Rectal smooth muscle tissue (tissue), 1 donor: ENCODE measurements around the gene SRRT.
"Not testable (repeated sequence)": the region's sequence is repeated elsewhere in the genome, so short reads cannot be mapped to it uniquely, and the experiment has no call there.

Experiments
- H3K27ac ChIP-seq: one replicate; pipeline ENCODE4 v1.7.0; 2013; ENCODE audit warnings: low read depth, low read length, inconsistent platforms
- H3K27me3 ChIP-seq: one replicate; pipeline ENCODE4 v1.7.0; 2013; ENCODE audit warnings: low read length; ENCODE audit not compliant: control insufficient read depth, insufficient read depth
- H3K36me3 ChIP-seq: one replicate; pipeline ENCODE4 v1.7.0; 2013; ENCODE audit warnings: low read length; ENCODE audit not compliant: control insufficient read depth, insufficient read depth
- H3K4me1 ChIP-seq: one replicate; pipeline ENCODE4 v1.7.0; 2013; ENCODE audit warnings: low read length; ENCODE audit not compliant: control insufficient read depth, insufficient read depth
- H3K4me3 ChIP-seq: one replicate; pipeline ENCODE4 v1.7.0; 2013; ENCODE audit warnings: low read length
- H3K9ac ChIP-seq: one replicate; pipeline ENCODE4 v1.7.0; 2013; ENCODE audit warnings: low read length

Gene SRRT

DNA sequence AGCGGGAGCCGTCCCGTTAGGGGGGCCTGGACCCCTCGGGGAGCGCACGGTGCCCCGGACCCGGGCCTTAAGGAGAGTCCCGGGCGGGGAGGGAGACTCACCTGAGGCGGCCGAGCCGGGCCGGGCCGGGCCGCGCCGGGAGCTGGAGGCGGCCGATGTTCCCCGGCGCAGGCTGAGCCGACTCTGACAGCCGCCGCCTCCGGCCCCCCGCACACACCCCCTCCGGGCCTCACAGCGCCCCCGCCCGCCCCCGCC is 20.7 kb downstream of the SRRT start, which contains the start of gene ACHE:
TSS of gene ACHE (minus strand) at position 188 of the 255 bp plus-strand sequence. CDS start 1,656 bp downstream, outside the sequence.
- no peak within 1 kb of the TSS for H3K9ac ChIP-seq
- H3K27ac ChIP-seq, result no peak within 1 kb of the TSS

DNA sequence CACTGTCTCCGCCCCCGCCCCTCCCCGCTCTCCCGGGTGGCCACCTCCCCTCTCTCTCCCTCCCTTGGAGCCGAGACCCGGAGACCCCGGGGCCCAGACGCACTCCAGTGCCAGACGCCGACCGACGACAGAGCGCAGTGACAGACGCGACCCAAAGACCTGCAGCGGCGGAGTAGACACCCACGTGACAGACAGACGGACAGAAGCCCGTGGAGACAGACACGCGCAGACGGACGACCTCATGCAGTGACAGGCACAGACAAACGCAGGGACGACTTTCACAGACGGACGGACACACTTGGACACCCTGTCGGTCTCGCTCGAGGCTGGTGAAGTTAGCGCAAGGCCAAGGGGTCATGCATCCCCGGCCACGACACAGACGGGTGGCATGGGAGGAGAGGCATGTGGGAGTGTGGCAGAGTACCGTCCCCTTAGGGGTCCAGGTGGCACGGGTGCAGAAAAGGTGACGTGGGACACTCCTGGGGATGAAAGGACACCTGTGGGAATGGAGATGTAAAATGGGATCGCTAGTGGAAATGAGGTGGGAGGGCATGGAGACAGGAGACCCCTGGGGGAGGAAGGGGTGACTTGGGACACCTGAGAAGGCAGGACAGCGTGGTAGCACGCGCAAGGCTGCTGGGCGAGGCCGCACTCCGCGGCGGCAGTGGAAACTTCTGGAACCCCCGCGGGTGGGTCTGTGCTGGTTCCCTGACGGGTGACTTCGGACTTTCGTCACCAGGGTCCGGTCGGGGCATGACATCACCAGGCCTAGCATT is 21.2 kb downstream of the SRRT start:
- Histone ChIP-seq H3K4me3 (peak overlapping the region; percentile 14), H3K9ac (no peak overlapping the region), H3K27ac (no peak overlapping the region), H3K27me3 (peaks cover 15% of the 10 kb centered on the region), H3K4me1 (no peaks in the 10 kb centered on the region), H3K36me3 (no peaks in the 10 kb centered on the region)

More for the DNA sequence above, 20.7 kb downstream of the SRRT start, which contains the start of gene ACHE:
- H3K27me3 ChIP-seq, result peaks cover 15% of the 10 kb centered on the region
- H3K4me3 ChIP-seq, result peak within 1 kb of the TSS; percentile 48
- no peaks in the 10 kb centered on the region for H3K36me3 ChIP-seq
- H3K4me1 ChIP-seq, result no peaks in the 10 kb centered on the region

DNA sequence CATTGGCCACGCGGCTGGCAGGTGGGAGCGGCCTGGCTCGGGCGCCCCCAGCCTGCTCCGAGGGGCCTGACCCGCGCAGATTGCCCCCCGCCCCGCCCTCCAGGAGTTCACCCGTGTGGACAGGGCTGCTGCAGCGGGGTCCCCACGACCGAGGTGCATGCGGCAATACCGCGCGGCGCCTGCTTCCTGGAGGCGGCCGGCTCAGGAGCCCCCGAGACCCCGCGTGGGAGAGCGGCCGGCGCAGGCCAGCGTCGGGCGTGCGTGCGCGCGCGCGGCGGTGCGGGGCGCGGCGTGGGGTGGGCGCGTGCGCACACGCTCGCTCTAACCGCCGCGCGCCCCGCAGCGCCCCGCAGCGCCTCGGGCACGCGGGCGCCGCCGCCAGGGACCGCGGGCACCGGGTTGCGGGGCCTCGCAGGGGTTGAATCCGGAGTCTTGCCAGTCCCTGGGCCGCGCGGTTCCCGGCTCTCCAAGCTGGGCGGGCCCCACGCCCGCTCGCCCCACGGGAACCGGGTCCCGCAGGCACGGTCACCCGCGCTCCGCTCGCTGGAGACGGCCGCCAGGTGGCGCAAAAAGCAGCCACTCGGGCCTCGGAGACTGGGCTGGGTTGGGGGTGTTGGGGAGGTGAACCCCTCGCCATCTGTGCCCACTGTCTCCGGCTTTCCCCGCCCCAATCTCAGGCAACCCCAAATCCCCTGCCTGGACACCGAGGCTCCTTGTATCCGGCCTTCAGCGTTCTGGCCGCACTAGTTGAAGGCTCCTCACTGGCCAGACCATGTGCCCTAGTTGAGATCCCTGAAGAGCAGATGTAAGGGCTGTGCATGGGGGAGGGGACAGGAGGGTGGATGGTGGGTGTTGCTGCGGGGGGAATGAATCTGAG is 22.1 kb downstream of the SRRT start:
- H3K4me1 ChIP-seq, result no peaks in the 10 kb centered on the region
- peak overlapping the region; percentile 46 for H3K4me3 ChIP-seq
- peaks cover 15% of the 10 kb centered on the region for H3K27me3 ChIP-seq
- H3K9ac ChIP-seq, result no peak overlapping the region
- H3K27ac ChIP-seq, result no peak overlapping the region
- H3K36me3 ChIP-seq, result no peaks in the 10 kb centered on the region

DNA sequence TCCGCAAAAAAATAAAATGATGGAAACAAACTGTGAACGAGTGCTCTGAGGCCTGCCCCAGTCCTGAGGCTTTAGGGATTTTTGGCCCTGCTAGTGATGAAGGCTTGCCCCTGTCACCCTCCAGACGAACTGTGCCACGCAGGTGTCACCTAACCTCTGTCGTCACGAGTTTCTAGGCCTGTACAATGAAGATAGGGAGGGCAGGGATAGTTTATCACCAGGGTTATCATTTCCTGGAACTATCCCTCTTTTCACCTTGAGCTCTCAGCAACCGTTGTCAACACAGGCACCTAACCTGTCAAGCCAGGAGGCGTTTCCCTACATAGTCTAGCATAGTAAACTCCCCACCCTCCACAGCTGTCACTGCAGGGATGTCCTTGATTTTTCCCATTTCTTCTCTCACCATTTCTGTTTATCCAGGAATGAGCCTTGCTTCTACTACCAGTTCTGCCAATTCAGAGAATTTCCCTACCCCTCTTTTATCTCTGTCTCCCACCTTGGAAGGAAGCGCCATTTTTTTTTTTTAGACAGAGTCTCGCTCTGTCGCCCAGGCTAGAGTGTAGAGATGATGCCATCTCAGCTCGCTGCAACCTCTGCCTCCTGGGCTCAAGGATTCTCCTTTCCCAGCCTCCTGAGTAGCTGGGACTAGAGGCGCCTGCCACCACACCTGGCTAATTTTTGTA is 23.0 kb downstream of the SRRT start:
- no peak overlapping the region for H3K4me3 ChIP-seq
- H3K27ac ChIP-seq, result no peak overlapping the region
- H3K4me1 ChIP-seq, result no peaks in the 10 kb centered on the region
- H3K36me3 ChIP-seq, result no peaks in the 10 kb centered on the region
- H3K27me3 ChIP-seq, result peaks cover 10% of the 10 kb centered on the region
- H3K9ac ChIP-seq, result no peak overlapping the region

DNA sequence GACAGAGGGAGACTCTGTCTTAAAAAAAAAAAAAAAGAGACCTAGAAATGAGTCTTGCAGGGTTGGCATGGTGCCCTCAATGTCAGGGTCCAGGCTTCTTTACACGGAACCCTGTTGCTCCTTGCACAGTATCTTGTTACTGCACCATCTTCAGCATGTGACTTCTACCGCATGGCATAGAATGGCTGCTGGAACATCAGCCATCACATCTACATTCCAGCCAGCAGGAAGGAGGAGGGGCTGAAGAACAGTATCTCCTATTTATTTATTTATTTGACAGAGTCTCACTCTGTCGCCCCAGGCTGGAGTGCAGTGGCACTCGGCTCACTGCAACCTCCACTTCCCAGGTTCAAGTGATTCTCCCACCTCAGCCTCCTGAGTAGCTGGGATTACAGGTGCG is 24.5 kb downstream of the SRRT start:
- H3K4me3 ChIP-seq, result no peak overlapping the region
- H3K4me1 ChIP-seq, result no peaks in the 10 kb centered on the region
- no peak overlapping the region for H3K9ac ChIP-seq
- no peaks in the 10 kb centered on the region for H3K36me3 ChIP-seq
- peaks cover 10% of the 10 kb centered on the region for H3K27me3 ChIP-seq
- no peak overlapping the region for H3K27ac ChIP-seq

DNA sequence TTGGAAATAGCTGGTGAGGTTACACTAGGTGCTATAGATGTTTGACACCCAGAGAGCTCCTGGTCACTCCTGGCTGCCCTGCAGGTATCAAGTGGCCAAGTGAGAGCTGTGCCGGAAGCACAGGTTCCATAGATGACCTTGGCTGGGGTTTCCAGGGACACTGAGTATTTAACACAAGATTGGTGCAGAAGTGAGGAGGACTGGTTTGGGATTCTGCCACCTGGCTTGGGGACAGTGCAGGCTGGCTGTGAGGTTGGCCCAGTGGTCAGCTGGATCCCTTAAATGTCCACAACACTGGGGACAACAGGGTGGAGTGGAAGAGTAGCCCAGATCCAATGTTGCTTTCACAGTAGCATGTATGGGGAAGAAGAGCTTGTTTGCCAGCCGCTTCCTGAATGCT is 26.1 kb downstream of the SRRT start:
- no peaks in the 10 kb centered on the region for H3K4me1 ChIP-seq
- no peaks in the 10 kb centered on the region for H3K36me3 ChIP-seq
- H3K9ac ChIP-seq, result no peak overlapping the region
- no peak overlapping the region for H3K27ac ChIP-seq
- peaks cover 9% of the 10 kb centered on the region for H3K27me3 ChIP-seq
- H3K4me3 ChIP-seq, result no peak overlapping the region

DNA sequence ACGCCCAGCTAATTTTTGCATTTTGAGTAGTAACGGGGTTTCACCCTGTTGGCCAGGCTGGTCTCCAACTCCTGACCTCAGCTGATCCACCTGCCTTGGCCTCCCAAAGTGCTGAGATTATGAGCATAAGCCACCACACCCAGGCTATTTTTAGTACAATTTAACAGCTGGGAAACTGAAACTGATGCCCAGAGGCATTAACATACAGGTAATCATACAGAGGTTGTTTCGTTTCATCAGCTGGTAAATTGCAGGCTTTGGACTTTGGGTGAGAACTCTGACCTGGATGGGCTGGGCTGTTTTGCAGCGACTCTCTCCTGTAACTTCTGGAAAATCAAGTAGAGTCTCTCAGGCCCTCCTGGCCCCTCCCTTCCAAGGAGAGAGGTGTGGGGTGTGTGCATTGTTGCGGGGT is 27.0 kb downstream of the SRRT start:
- H3K27ac ChIP-seq, result no peak overlapping the region
- peaks cover 2% of the 10 kb centered on the region for H3K27me3 ChIP-seq
- no peaks in the 10 kb centered on the region for H3K4me1 ChIP-seq
- no peak overlapping the region for H3K9ac ChIP-seq
- H3K4me3 ChIP-seq, result no peak overlapping the region
- H3K36me3 ChIP-seq, result no peaks in the 10 kb centered on the region

DNA sequence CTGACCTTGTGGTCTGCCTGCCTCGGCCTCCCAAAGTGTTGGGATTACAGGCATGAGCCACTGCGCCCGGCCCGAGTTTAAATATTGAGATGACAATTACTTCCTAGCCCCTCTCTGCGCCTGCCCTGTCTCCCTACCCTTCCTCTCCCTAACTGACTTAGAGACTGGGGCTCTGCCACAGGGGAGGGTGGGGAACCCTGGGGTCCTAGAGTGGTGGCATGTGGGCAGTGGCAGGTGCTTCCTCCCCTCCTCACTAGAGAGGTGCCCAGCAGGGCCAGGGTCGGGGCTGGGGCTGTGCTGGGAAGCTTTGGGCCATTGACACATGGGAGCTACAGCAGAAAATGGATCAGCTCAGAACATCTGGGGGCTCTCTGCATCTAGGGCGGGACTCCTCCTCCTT is 27.7 kb downstream of the SRRT start:
- no peaks in the 10 kb centered on the region for H3K36me3 ChIP-seq
- no peaks in the 10 kb centered on the region for H3K4me1 ChIP-seq
- no peak overlapping the region for H3K9ac ChIP-seq
- H3K27me3 ChIP-seq, result peaks cover 2% of the 10 kb centered on the region
- H3K4me3 ChIP-seq, result no peak overlapping the region
- no peak overlapping the region for H3K27ac ChIP-seq

DNA sequence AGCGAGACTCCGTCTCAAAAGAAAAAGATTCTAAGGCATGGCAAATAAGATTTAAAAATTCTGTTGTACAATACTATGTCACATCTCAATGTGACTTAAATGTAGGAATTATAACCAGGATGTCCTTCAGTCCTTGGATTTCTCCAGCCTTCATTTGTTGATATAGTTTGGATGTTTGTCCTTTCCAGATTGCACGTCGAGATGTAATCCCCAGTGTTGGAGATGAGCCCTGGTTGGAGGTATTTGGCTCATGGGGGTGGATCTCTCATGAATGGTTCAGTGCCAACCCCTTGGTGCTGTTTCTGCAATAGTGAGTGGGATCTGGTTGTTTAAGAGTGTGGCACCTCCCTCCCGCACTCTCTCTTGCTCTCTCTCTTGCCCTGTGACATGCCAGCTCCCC is 33.6 kb downstream of the SRRT start:
- Histone ChIP-seq H3K27me3 (no peaks in the 10 kb centered on the region), H3K9ac (no peak overlapping the region), H3K27ac (no peak overlapping the region), H3K36me3 (no peaks in the 10 kb centered on the region), H3K4me1 (no peaks in the 10 kb centered on the region), H3K4me3 (no peak overlapping the region)

DNA sequence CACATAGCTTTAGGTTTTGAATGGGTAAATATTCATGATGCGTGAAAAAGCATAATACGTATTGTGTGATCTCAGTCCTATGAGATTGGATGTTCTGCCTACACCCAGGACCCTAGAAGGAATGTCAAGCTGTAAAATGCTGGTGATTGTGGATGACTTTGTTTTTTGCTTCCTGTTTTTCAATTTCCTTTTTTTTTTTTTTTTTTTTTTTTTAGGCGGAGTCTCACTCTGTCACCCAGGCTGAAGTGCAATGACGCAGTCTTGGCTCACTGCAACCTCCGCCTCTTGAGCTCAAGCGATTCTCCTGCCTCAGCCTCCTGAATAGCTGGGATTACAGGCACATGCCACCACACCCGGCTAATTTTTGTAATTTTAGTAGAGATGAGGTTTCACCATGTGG is 35.5 kb downstream of the SRRT start:
- not testable (repeated sequence) for H3K27ac ChIP-seq, H3K9ac ChIP-seq, H3K36me3 ChIP-seq, H3K4me3 ChIP-seq, H3K27me3 ChIP-seq, H3K4me1 ChIP-seq

DNA sequence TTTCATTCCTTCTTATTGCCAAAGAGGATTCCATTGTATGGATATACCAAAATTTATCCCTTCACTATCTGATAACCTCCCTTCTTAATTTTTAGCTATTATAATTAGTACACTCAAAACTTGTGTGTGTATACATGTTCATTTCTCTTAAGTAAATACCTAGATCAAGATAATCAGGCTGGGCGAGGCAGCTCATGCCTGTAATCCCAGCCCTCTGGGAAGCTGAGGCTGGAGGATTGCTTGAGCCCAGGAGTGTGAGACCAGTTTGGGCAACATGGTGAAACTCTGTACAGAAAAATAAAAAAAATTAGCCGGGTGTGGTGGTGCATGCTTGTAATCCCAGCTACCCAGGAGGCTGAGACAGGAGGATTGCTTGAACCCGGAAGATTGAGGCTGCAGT is 36.6 kb downstream of the SRRT start:
- Histone ChIP-seq H3K9ac (no peak overlapping the region), H3K4me1 (no peaks in the 10 kb centered on the region), H3K27ac (no peak overlapping the region), H3K36me3 (no peaks in the 10 kb centered on the region), H3K4me3 (no peak overlapping the region), H3K27me3 (no peaks in the 10 kb centered on the region)

DNA sequence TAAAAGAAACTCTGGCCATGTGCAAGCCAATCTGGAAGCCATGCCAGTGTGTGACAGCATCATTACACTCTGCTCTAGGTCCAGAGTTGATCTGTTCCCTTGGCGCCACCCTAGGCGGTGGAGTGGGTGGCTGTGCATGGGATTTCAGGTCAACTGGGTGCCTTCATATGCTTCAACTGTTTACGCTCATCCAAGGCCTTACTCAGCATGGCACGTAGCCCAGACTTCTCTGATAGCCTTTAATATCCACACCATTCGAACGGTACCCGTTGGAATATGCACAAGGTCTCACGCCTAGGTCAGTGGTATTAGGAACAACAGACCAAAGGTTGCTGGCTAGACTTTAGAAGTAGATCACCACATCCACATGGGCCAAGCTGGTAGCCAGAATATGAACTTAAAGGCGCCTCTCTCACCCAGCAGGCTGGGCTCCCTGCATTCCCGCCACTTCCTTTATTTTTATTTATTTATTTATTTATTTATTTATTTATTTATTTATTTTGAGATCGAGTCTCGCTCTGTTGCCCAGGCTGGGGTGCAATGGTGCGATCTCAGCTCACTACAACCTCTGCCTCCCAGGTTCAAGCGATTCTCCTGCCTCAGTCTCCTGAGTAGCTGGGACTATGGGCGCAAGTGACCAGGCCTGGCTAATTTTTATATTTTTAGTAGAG is 39.4 kb downstream of the SRRT start:
- Histone ChIP-seq H3K27ac (no peak overlapping the region), H3K9ac (no peak overlapping the region), H3K4me3 (no peak overlapping the region), H3K36me3 (no peaks in the 10 kb centered on the region), H3K4me1 (no peaks in the 10 kb centered on the region), H3K27me3 (no peaks in the 10 kb centered on the region)
